HepG2 (cell line): Measurements from ENCODE around the gene IGIP. TPM values are rescaled to one million over a fixed set of nuclear protein-coding genes. Genes with fewer than 3 reads are reported as not detected.

ENCODE experiments used
- FOXA1 ChIP-seq, 2 experiments: fragments of 450-650 bp in 1 of 2; sonication (generic) in 1 of 2; formaldehyde crosslinking in 1 of 2; IDR thresholded peaks; 2 replicates each; pipeline versions ENCODE4 v1.4.0 to v1.6.1; 2016 to 2020; ENCODE audit warnings: missing genetic modification reagents in 1 of 2
- GFI1 ChIP-seq: sonication (generic); formaldehyde crosslinking; IDR thresholded peaks from 2 replicates; pipeline ENCODE4 v1.5.0; 2020; ENCODE audit warnings: missing genetic modification reagents, mild to moderate bottlenecking, borderline replicate concordance
- MAFF ChIP-seq: IDR thresholded peaks from 2 replicates; pipeline ENCODE4 v1.6.1; 2011; ENCODE audit warnings: low read depth, low read length, improper control_type of control experiment
- MED1 ChIP-seq: sonication (generic); formaldehyde crosslinking; IDR thresholded peaks from 2 replicates; pipeline ENCODE4 v1.4.0; 2020; ENCODE audit warnings: missing genetic modification reagents
- NFKB2 ChIP-seq: sonication (generic); formaldehyde crosslinking; IDR thresholded peaks from 2 replicates; pipeline ENCODE4 v1.4.0; 2020; ENCODE audit warnings: missing genetic modification reagents, borderline replicate concordance
- NR0B2 ChIP-seq: sonication (generic); formaldehyde crosslinking; IDR thresholded peaks from 2 replicates; pipeline ENCODE4 v1.4.0; 2020; ENCODE audit warnings: mild to moderate bottlenecking, missing genetic modification reagents
- REPIN1 ChIP-seq: sonication (generic); formaldehyde crosslinking; IDR thresholded peaks from 2 replicates; pipeline ENCODE4 v1.8.0; 2022; ENCODE audit warnings: missing genetic modification reagents, low read depth, mild to moderate bottlenecking, borderline replicate concordance
- SNRNP70 ChIP-seq: fragments of 200-400 bp; formaldehyde crosslinking; IDR thresholded peaks from 2 replicates; pipeline ENCODE4 v1.6.1; 2017; ENCODE audit warnings: mild to moderate bottlenecking, low read depth, low read length, moderate library complexity
- ZBTB8A ChIP-seq: sonication (generic); formaldehyde crosslinking; IDR thresholded peaks from 2 replicates; pipeline ENCODE4 v1.4.0; 2020; ENCODE audit warnings: mild to moderate bottlenecking, low read depth, missing genetic modification reagents, borderline replicate concordance
- ZFP62 ChIP-seq: sonication (generic); formaldehyde crosslinking; IDR thresholded peaks from 2 replicates; pipeline ENCODE4 v1.4.0; 2020; ENCODE audit warnings: missing genetic modification reagents
- ZNF232 ChIP-seq: sonication (generic); formaldehyde crosslinking; IDR thresholded peaks from 2 replicates; pipeline ENCODE4 v1.4.0; 2020; ENCODE audit warnings: missing genetic modification reagents, borderline replicate concordance
- ZNF691 ChIP-seq: sonication (generic); formaldehyde crosslinking; IDR thresholded peaks from 2 replicates; pipeline ENCODE4 v1.4.0; 2020; ENCODE audit warnings: missing genetic modification reagents, low read depth, mild to moderate bottlenecking, borderline replicate concordance
- ZNF7 ChIP-seq: IDR thresholded peaks from 2 replicates; pipeline ENCODE4 v1.6.1; 2016; ENCODE audit warnings: missing biosample characterization, missing genetic modification reagents
- ZNF792 ChIP-seq: IDR thresholded peaks from 2 replicates; pipeline ENCODE4 v1.6.1; 2016
- polyA plus RNA-seq, 8 experiments: library from polyadenylated mRNA; depleted of rRNA in 3 of 8; stranded (reverse) in 7 of 8; unstranded in 1 of 8; fragments of >200 nt; fragmentation: Illumina TruSeq in 4 of 8; extraction: Trizol in 4 of 8; gene quantifications; 2 replicates each; pipeline versions ENCODE4 v1.2.1 to v1.2.3, GENCODE V29; 2011 to 2016; ENCODE audit warnings: low read depth in 4 of 8, missing spikeins in 1 of 8, mixed read lengths in 1 of 8; ENCODE audit not compliant: insufficient read depth in 1 of 8
- total RNA-seq, 5 experiments: library from RNA; depleted of rRNA; stranded (reverse); fragments of >200 nt; fragmentation: Illumina TruSeq; extraction: Trizol; gene quantifications; 2 replicates each; pipeline ENCODE4 v1.2.3, GENCODE V29; 2016; ENCODE audit warnings: low read depth in 1 of 5
- TF ChIP-seq, protein P1 (sequence below), 2 experiments: sonication (generic) in 1 of 2; formaldehyde crosslinking in 1 of 2; IDR thresholded peaks; 2 replicates each; pipeline versions ENCODE4 v1.4.0 to v1.6.1; 2016 to 2020; ENCODE audit warnings: borderline replicate concordance in 1 of 2, low read depth in 1 of 2, mild to moderate bottlenecking in 1 of 2, missing genetic modification reagents in 1 of 2
- TF ChIP-seq, protein P2 (sequence below): sonication (generic); formaldehyde crosslinking; IDR thresholded peaks from 2 replicates; pipeline ENCODE4 v1.4.0; 2020; ENCODE audit warnings: mild to moderate bottlenecking, missing genetic modification reagents
- TF ChIP-seq, protein P3 (sequence below): sonication (generic); formaldehyde crosslinking; IDR thresholded peaks from 2 replicates; pipeline ENCODE4 v1.8.1; 2023; ENCODE audit warnings: mild to moderate bottlenecking, missing genetic modification reagents, borderline replicate concordance
- TF ChIP-seq, protein P4 (sequence below): sonication (generic); formaldehyde crosslinking; IDR thresholded peaks from 2 replicates; pipeline ENCODE4 v1.4.0; 2020; ENCODE audit warnings: low read depth, mild to moderate bottlenecking, missing genetic modification reagents

Gene IGIP
- total and polyA plus RNA-seq, 2 of the 13 experiments (the other 11 are each of a cell fraction or from before 2014, with no cell fraction given), result 1.7 to 2.1 TPM

GRCh38 chr5:140113699-140114263 is 12.0 kb upstream of the IGIP start, which contains the start of gene PURA (continued):
- TF ChIP-seq ZNF7 (CRISPR knock-in tag) (no peak), SNRNP70 (no peak), ZNF232 (CRISPR knock-in tag) (no peak), MED1 (CRISPR knock-in tag) (peak; percentile 63), ZFP62 (CRISPR knock-in tag) (no peak), MAFF (no peak), GFI1 (CRISPR knock-in tag) (no peak), NFKB2 (no peak), FOXA1 (IDR thresholded peaks at IDR 0.05) (no peak), FOXA1 (CRISPR knock-in tag; IDR thresholded peaks at IDR 0.05) (0 out of 2 replicates have a peak, but pooled peaks have one; percentile 33), ZBTB8A (0 out of 2 replicates have a peak, but pooled peaks have one; percentile 50), REPIN1 (peak; percentile 38; the same call in 1 of the 2 replicates), NR0B2 (CRISPR knock-in tag) (peak; percentile 27; the same call in 1 of the 2 replicates), ZNF792 (CRISPR knock-in tag) (no peak), ZNF691 (CRISPR knock-in tag) (peak; percentile 72; the same call in 1 of the 2 replicates)
- TF ChIP-seq, protein P1, sequence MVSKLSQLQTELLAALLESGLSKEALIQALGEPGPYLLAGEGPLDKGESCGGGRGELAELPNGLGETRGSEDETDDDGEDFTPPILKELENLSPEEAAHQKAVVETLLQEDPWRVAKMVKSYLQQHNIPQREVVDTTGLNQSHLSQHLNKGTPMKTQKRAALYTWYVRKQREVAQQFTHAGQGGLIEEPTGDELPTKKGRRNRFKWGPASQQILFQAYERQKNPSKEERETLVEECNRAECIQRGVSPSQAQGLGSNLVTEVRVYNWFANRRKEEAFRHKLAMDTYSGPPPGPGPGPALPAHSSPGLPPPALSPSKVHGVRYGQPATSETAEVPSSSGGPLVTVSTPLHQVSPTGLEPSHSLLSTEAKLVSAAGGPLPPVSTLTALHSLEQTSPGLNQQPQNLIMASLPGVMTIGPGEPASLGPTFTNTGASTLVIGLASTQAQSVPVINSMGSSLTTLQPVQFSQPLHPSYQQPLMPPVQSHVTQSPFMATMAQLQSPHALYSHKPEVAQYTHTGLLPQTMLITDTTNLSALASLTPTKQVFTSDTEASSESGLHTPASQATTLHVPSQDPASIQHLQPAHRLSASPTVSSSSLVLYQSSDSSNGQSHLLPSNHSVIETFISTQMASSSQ (IDR thresholded peaks at IDR 0.05; ENCODE audit: low read depth), result no peak
- TF ChIP-seq, protein P1 (CRISPR knock-in tag; IDR thresholded peaks at IDR 0.05; ENCODE audit: borderline replicate concordance), result peak; percentile 32; the same call in 1 of the 2 replicates
- TF ChIP-seq, protein P2, sequence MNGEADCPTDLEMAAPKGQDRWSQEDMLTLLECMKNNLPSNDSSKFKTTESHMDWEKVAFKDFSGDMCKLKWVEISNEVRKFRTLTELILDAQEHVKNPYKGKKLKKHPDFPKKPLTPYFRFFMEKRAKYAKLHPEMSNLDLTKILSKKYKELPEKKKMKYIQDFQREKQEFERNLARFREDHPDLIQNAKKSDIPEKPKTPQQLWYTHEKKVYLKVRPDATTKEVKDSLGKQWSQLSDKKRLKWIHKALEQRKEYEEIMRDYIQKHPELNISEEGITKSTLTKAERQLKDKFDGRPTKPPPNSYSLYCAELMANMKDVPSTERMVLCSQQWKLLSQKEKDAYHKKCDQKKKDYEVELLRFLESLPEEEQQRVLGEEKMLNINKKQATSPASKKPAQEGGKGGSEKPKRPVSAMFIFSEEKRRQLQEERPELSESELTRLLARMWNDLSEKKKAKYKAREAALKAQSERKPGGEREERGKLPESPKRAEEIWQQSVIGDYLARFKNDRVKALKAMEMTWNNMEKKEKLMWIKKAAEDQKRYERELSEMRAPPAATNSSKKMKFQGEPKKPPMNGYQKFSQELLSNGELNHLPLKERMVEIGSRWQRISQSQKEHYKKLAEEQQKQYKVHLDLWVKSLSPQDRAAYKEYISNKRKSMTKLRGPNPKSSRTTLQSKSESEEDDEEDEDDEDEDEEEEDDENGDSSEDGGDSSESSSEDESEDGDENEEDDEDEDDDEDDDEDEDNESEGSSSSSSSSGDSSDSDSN (CRISPR knock-in tag), result peak; percentile 73
- TF ChIP-seq, protein P3, sequence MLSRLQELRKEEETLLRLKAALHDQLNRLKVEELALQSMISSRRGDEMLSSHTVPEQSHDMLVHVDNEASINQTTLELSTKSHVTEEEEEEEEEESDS (CRISPR knock-in tag), result no peak
- TF ChIP-seq, protein P4, sequence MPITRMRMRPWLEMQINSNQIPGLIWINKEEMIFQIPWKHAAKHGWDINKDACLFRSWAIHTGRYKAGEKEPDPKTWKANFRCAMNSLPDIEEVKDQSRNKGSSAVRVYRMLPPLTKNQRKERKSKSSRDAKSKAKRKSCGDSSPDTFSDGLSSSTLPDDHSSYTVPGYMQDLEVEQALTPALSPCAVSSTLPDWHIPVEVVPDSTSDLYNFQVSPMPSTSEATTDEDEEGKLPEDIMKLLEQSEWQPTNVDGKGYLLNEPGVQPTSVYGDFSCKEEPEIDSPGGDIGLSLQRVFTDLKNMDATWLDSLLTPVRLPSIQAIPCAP (CRISPR knock-in tag), result no peak
